ENCODE data around the gene MCC.

Gene MCC

DNA sequence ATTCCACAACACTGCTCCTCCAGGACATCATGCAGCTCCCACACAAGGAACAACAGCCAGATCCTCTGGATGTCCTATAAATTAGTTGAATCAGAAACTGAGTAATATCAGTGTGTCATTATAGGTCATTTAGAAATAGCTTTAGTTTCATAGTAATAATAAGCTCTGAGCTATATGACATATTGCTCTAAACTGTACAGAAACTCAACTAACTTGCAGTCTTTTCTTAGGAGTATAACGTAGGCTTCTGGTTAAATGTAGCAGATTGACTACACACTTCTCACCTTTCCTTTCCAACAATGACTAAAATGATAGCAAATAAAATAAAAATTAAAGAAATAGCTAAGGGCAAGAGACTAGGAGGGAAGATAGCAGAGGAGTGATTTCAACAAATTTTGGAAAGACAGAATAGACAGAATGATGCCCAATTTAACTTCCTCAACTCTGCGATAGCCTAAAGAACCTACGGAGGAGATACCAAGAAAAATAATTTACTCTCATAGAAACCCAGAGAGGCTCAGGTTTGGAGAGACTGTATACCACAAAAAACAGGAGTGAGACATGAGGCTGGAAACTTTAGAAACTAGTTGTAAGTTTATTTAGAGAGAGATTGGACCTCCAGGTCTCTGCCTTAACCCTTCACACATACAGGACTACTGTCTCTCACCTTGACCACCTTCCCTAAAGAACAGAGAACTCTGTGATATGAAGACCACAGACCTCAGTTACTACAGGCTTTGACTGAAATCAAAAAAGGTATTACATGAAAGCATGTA, 247.1 kb downstream of the MCC start:
- DNase-seq = no peak

DNA sequence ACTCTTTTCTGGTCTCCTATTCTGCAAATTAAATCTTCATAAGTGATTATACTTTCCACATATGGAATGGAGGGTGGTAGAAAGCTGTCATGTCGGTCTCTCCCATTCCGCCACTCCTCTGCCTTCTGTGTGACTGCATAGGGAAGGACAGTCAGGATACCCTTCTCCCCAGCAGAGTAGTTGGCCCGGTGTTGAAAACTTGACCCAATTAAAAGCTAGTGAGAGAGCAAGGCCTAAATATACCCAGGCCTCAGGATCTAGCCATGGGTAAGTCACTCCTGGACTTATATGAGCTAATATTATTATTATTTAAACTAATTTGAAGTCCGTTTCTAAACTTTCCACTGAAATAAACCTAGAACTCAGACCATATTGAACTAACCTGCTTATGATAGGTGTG, 248.2 kb downstream of the MCC start:
- DNase-seq = no peak

- DNase-seq = no peak
These were observed 250.4 kb downstream of the MCC start for GRCh38 chr5:113237893-113238292.

DNA sequence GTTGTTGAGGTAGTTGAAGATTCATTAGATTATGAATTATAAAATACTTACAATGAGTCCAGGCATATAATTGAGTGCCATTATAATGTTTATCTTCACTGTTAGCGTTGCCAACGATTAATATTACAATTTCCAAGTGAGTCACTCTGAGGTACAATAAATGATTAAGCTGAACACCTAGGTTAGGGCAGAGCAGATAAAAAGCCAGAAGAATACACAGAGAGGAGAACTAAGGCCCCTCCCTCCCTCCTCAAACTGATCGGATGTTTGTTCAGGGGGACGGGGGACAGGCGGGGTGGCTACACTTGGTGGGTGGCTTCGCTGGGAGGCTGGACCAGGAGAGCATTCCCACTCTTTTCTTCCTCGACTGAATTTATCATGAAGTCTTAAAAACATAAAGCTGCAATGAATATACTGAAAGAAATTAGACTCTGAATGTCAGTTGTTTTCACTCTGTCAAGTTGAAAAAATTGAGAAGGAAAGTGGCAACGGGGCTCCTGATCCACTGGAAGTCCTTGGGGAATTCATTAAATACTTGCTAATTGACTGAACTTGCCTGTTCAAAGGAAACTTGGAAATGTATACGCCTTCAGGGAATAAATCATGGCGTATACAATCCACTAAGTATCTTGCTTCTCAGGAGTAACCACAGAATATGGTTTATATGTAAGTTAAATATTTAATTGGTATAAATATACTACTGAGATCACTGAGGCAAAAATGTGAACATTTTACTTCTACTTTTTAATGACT, 251.5 kb downstream of the MCC start:
- DNase-seq = no peak

GRCh38 chr5:113235884-113236283, 252.4 kb downstream of the MCC start:
- no peak for DNase-seq

DNA sequence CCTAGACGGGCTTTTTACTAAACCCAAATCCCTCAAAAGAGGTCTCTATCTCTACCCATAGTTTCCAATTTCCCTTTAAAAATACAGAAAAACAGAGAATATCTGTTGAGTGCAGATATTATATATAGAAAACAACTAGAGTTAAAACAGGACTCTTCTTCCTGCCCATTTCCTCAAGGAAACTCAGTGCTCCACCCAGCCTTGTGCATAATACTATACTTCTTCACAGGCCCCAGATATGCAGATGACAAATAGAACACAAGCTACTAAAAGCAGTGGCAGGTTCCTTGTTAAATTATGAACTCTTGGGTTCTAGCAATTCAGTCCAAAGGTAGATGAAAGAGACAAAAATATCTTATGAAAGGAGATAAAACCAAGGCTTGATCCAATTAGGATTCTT, 253.7 kb downstream of the MCC start:
- no peak for DNase-seq

GRCh38 chr5:113233606-113234005, 254.6 kb downstream of the MCC start:
- DNase-seq = no peak

DNA sequence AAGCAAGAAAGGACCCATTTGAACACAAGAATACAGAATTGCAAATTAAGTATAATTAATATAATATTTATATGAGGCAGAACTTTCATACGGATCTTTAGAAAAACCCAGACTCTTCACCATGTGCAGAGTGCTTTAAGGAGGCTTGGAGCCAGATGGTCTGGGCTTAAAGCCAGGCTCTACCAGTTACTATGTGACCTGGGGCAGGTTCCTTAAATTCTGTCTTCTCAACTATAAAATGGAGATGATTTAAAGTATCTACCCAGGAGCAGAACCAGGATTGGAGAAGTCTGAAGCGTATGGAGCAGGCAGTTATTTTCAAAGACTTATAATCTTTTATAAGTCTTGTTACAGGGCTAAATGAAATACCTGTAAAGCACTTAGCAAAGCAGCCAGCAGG, 255.6 kb downstream of the MCC start:
- no peak for DNase-seq

DNA sequence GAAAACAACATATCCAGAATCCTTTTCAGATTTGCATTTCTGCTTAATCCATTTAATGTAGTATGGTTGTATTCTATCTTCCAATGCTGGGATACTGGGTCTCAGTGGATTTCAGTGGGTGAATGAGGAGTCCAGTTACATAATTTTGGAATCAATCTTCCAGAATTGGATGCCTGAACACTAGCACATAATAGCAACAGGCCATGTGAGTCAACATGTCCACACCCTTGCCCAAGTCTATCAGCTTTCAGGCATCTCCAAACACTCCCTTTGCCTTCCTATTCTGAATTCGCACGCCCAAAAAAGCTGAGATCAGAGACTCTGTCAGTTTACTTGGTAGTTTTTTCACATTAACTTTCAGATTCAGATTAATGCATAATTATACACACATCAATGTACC, 256.0 kb downstream of the MCC start:
- DNase-seq = no peak

DNA sequence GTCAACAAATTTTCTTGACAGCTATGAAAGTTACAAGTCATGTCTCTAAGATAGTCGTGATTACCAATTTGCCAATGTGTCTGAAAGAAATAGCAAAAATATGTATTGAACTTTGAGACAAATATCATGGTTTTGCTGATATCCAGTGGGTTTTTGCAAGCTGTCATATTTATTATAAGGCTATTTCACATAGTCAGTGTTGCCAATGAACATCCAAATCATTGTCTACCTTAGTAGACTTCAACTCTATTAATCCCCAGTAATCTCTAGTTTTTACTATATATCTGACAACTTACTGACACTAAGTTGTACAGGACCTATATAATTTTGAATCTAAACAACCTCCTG, 256.6 kb downstream of the MCC start:
- DNase-seq = no peak

DNA sequence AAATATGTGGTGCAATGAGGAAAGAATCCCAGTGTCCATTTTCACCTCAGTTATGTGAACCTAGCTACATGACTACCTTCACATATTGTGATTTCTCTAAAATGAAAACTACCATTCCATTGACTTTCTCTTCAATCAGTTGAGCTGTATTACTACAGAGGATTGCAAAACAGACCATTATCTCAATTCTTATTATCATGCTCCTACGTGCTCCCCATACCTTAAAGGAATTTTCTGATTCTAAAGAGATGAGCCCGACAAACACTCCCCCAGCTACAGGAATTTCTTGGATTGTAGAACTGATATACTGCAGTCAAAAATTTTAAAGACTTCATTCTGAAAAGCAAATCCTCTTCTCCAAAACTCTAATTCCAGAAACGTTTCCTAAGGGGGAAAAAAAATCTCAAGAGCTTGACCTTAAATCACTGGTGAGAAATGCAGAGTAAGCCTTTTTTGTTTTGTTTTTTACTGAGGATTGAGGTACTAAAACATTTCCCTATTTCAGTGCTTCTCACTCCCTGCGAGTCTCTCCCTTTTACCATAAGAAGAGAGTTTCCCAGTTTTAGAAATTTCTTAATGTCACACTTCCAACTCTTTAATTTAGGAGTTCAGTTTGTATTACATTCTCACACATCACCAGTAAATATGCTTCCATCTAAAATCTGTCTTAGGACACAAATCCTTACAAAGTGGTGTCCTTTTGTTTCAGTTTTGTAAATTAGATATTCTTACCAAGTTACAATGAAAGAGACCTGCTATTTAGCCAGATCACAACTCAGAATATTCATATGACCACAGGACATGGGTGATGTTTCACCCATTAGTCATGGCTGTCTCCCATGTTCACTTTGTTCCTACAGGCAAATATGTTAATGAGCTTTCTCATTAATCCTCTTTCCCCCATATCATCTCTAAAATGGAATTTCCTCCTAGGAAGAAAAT, 257.3 kb downstream of the MCC start:
- no peak for DNase-seq

GRCh38 chr5:113227798-113228197, 260.5 kb downstream of the MCC start:
- no peak for DNase-seq

GRCh38 chr5:113226116-113226736, 262.0 kb downstream of the MCC start:
- DNase-seq = no peak

DNA sequence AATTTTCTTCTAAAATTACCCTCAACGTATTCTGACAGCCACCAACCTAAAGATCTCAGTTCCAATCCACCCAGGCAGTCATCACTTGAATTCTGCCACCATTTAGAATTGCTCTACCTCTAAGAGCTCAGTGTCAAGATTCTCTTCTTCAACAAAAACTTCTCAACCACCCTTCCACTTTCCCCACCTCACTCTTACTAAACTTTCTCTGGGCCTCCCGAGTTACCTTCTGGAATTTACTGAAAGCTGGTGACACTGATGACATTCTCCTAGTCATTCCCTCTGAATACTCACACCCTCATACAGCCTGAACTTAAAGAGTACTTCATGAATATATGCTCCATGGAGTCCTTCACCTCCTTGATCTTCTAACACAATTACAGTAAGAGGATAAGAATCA, 263.0 kb downstream of the MCC start:
- DNase-seq = no peak

DNA sequence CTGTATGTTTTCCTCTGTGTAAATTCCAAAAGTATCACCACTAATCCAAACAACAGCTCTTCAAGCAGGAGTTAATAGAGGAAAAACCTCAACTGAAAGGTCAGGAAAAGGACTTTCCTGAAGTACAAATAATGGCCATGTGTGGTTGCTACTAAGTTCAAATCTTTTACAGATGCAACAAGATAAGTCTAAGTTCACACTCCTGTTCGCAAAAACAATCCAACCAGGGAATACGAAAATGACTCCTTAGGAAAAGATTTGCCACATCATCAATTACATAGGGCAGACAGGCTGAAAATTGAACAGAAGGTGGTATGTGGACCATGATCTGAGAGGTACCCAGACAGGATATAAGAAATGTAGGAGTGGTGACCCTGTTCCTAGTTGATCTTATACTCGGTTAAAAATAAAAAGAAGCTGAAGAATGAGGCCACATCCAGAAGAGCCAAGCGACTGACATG, 263.6 kb downstream of the MCC start:
- DNase-seq = no peak

DNA sequence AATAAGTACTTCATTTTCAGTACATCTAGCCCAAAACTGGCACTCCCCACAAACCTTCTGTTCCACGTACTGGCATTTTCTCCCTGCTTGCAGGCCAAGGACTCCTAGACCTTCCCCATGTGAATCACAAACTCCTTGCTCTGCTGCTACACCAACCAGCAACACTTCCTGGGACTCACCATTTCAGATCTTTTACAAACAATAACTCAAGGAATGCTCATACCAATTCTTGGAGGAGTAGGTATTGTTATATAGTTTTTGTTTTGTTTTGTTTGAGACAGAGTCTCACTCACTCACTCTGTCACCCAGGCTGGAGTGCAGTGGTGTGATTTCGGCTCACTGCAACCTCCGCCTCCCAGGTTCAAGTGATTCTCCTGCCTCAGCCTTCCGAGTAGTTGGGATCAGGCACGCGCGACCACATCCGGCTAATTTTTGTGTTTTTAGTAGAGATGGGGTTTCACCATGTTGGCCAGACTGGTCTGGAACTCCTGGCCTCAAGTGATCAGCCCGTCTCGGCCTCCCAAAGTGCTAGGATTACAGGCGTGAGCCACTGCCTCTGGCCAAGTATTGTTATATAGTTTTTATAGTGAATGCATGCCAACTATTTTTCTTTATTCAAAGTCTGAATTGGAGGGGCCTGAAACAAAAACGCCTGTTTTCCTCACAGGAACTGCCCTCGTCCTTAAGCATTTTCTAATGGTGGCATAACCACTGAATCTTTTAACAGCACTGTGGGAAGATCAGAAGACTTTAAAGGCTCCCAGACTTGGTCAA, 264.2 kb downstream of the MCC start:
- DNase-seq = no peak

GRCh38 chr5:113223315-113223714, 264.9 kb downstream of the MCC start:
- no peak for DNase-seq

GRCh38 chr5:113221294-113222176, 266.7 kb downstream of the MCC start:
- DNase-seq = no peak

DNA sequence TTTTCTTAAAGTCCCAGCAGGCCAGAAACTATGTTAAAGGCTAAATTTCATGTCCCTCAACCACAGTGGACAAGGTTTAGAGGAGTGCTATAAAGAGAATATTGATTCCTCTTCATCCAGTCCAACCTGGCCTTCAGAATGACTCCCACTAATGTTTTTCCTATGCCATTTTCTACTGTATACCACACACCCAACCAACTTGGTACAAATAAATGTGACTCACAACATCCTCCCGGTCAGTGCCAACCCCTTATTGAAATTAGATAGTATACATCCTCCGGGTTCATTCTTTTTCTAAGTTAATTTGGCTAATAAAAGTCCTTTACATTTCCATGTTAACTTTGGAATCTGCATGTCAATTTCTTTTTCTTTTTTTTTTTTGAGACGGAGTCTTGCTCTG, 268.6 kb downstream of the MCC start:
- no peak for DNase-seq

DNA sequence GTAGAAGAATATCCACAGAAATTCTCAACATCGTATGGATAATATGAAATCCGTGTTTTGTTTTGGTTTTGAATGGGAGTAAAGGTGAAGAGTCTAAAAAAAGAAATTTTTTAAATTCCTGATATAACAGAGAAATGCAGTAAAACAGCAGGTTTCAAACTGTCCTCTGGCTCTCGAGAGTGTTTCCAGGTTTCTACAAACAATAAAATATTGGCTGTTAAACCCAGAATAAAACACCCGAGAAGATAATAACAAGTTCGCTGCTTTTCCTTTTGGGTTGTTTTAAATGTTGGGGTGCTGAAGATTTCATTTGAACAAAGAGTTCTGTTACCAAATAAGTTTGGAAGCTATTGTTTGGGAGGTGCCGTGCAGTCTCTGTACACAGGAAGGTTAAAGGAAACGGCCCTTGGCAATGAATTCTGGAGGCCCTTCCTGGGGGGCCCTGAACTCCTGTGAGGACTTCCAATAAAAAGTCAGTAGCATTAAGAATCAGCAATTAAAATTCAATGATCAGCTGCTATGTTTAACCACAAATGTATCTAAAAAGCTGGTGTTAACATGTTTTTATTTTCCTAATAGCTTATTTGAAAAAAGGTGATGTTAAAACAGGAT, 269.2 kb downstream of the MCC start:
- no peak for DNase-seq

DNA sequence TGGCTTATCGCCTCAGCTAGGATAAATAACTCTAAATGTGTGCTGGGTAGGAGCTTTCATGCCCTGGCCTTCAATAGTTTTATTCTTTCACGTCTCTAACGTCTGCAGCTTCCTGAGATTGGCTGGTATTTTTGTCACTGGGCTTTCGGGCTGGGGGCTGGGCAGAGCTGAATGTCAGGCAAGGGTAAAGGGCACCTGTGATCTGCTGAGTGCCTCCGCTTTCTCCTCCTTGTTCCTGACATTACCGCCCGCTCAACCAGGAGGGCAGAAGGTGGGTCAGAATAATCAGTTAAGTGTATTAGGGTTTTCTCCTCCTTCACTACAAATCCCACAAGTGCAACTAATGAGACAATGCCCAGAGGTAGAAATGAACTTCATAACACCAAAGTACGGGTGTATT, 270.1 kb downstream of the MCC start:
- no peak for DNase-seq
